GM21786 (cell line): Measurements from ENCODE around the gene CYP2B6.
"Not testable (repeated sequence)": the region's sequence is repeated elsewhere in the genome, so short reads cannot be mapped to it uniquely, and the experiment has no call there.

ENCODE experiments used
- ATAC-seq: cut with Tn5 transposase; IDR thresholded peaks from one replicate; pipeline ENCODE4 v1.9.1; 2021; ENCODE audit not compliant: unreplicated experiment

The CYP2B6 gene

DNA sequence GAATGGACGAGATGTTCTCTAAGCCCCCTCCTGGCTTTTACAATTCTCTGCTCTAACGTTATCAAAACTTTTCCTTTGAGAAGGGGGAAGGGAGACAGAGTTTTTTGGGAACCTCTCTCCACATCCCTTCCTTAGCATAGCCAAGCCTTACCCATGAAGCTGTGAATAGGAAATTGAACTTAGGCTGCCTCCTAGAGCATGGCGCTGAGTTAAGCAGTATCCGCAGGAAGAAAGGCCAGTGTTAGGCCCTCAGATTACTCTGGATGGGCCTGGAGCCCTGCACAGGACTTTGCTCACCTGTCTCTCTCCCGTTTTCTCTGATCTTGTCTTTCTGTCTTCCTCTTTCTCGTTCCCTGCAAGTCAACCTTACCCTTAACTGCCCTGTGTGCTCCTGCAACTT, 39.6 kb downstream of the CYP2B6 start:
- ATAC-seq: no peak

DNA sequence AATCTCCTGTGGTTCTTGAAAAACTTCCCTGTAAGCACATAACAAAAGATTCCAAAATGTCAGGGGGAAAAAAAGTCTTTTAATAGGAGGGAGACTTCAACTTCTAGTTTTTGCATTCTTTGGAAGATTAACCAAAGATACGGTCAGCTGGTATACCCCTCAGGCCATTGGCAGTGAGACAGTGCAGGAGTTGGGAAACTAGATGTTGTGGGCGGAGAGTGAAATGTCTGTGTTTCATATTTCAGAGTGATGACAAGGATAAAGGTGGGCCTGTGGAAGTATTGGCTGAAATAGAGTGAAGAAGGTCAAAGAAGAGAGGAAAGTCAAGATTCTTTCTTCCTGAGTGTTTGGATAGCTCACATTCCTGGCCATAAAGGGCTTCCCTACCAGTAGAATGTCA, 40.8 kb downstream of the CYP2B6 start:
- ATAC-seq: no peak

GRCh38 chr19:41033324-41033723, 42.2 kb downstream of the CYP2B6 start:
- ATAC-seq: not testable (repeated sequence)

DNA sequence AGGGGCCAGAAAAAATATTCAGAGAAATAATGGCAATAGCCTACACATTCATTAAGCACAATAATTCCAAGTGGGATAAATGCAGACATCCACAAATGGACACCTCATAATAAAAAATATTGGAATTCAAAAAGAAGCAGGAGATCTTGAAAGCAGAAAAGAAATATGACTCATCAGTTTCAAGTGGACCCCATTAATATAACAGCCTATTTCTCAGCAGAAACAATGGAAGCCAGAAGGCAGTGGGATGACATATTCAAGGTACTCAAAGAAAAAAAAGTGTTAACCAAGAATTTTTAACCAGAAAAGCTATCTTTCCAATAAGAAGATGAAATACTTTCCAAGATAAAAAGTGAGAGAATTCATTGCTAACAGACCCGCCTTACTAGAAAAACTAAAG, 48.7 kb downstream of the CYP2B6 start:
- no peak for ATAC-seq

DNA sequence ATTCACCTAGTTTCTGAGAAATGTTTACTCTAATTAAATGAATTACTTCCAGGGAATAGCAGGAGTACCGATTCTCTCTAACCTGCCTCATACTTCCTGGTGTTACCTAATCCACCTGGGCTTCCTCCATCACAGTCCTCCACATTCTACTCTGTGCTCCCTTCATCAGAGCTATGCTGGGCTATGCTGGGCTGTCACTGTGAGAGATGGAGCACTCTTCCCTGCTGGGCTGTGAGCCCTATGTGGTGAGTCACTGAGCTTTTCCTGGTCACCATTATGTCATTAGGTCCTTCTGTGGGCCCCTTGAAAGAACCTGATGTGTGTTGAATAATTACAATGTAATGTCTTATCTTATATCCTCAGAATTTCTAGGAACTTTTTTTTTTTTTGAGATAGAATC, 54.0 kb downstream of the CYP2B6 start:
- ATAC-seq: not testable (repeated sequence)

GRCh38 chr19:41050426-41050825, 59.3 kb downstream of the CYP2B6 start:
- no peak for ATAC-seq

- ATAC-seq: not testable (repeated sequence)
Observed at GRCh38 chr19:41052162-41052561, 61.1 kb downstream of the CYP2B6 start.

- not testable (repeated sequence) for ATAC-seq
Observed at GRCh38 chr19:41053331-41053730, 62.2 kb downstream of the CYP2B6 start.

GRCh38 chr19:41064974-41065569, 74.0 kb downstream of the CYP2B6 start:
- ATAC-seq: no peak
